Fibroblast of lung (primary cell): ENCODE results near the gene SERPINB3. TPM values are rescaled to one million over a fixed set of nuclear protein-coding genes. Genes with fewer than 3 reads are reported as not detected.
"Not testable (repeated sequence)": the region's sequence is repeated elsewhere in the genome, so short reads cannot be mapped to it uniquely, and the experiment has no call there.

Source experiments
- DNase-seq, 2 donors: peaks; one replicate each; pipeline versions ENCODE4 v3.0.0 to v3.0.0-alpha.2; 2010; ENCODE audit warnings: low read depth in 2 of 2
- H2AFZ ChIP-seq: 2 replicates; pipeline ENCODE4 v1.5.1; 2012; ENCODE audit warnings: low read length, control low read depth, inconsistent platforms
- H3K27ac ChIP-seq: 2 replicates; pipeline ENCODE4 v1.5.1; 2011; ENCODE audit warnings: low read length, control low read depth; ENCODE audit not compliant: insufficient read depth
- H3K27me3 ChIP-seq: 2 replicates; pipeline ENCODE4 v1.5.1; 2011; ENCODE audit warnings: mild to moderate bottlenecking, low read length; ENCODE audit not compliant: control insufficient read depth, insufficient read depth
- H3K36me3 ChIP-seq: 2 replicates; pipeline ENCODE4 v1.5.1; 2011; ENCODE audit warnings: low read length; ENCODE audit not compliant: control insufficient read depth, insufficient read depth
- H3K4me1 ChIP-seq: 2 replicates; pipeline ENCODE4 v1.5.1; 2011; ENCODE audit warnings: low read length; ENCODE audit not compliant: control insufficient read depth, insufficient read depth; ENCODE audit errors: extremely low read depth
- H3K4me2 ChIP-seq: 2 replicates; pipeline ENCODE4 v1.5.1; 2011; ENCODE audit warnings: low read length, control low read depth; ENCODE audit not compliant: insufficient read depth; ENCODE audit errors: extremely low read depth
- H3K4me3 ChIP-seq, 4 experiments: fragments of 200-600 bp in 1 of 4; sonication (generic) in 1 of 4; replicated peaks in 1 of 4; 2 replicates each; pipeline ENCODE4 v1.5.1; 2011 to 2016; ENCODE audit warnings: low read length in 4 of 4, low read depth in 3 of 4, mild to moderate bottlenecking in 3 of 4, control low read depth in 2 of 4, inconsistent platforms in 1 of 4, mixed read lengths in 1 of 4; ENCODE audit not compliant: insufficient read depth in 1 of 4; ENCODE audit errors: control extremely low read depth in 1 of 4
- H3K79me2 ChIP-seq: 2 replicates; pipeline ENCODE4 v1.5.1; 2012; ENCODE audit warnings: mild to moderate bottlenecking, low read length, inconsistent platforms; ENCODE audit not compliant: control insufficient read depth, insufficient read depth
- H3K9ac ChIP-seq: 2 replicates; pipeline ENCODE4 v1.5.1; 2011; ENCODE audit warnings: mild to moderate bottlenecking, low read length, control low read depth; ENCODE audit not compliant: insufficient read depth
- H3K9me3 ChIP-seq: 2 replicates; pipeline ENCODE4 v1.5.1; 2012; ENCODE audit warnings: low read depth, low read length; ENCODE audit not compliant: control insufficient read depth, insufficient read depth
- H4K20me1 ChIP-seq: 2 replicates; pipeline ENCODE4 v1.5.1; 2011; ENCODE audit warnings: low read length; ENCODE audit not compliant: control insufficient read depth, insufficient read depth; ENCODE audit errors: extremely low read depth
- CTCF ChIP-seq, 2 donors: IDR thresholded peaks in 1 of 2; conservative IDR thresholded peaks in 1 of 2; 1 replicate in 1 of 2; 2 replicates in 1 of 2; pipeline ENCODE4 v1.5.1; 2011 to 2012; ENCODE audit warnings: low read length in 2 of 2, control low read depth in 1 of 2, inconsistent platforms in 1 of 2, low read depth in 1 of 2, mild to moderate bottlenecking in 1 of 2
- EZH2 ChIP-seq: IDR thresholded peaks from 2 replicates; pipeline ENCODE4 v1.5.1; 2012; ENCODE audit warnings: low read length, control low read depth, mild to moderate bottlenecking; ENCODE audit errors: missing control alignments
- polyA plus RNA-seq, 2 donors: library from polyadenylated mRNA; depleted of rRNA in 1 of 2; stranded (reverse) in 1 of 2; unstranded in 1 of 2; fragments of >200 nt; gene quantifications; 2 replicates each; pipeline ENCODE4 v1.2.1, GENCODE V29; 2011 to 2012; ENCODE audit warnings: missing spikeins in 1 of 2
- total RNA-seq: library from RNA; depleted of rRNA; stranded (reverse); fragments of >200 nt; gene quantifications from 2 replicates; pipeline ENCODE4 v1.2.1, GENCODE V29; 2014

Gene SERPINB3
- total and polyA plus RNA-seq, 2 donors (not counting 1 experiment from before 2014, with no cell fraction given) = not detected

- H3K9me3 ChIP-seq, H3K27me3 ChIP-seq, H3K4me2 ChIP-seq, DNase-seq, H3K4me3 ChIP-seq, H3K27ac ChIP-seq, H3K36me3 ChIP-seq, H3K9ac ChIP-seq, H3K4me1 ChIP-seq, H3K79me2 ChIP-seq, H2AFZ ChIP-seq, H4K20me1 ChIP-seq: not testable (repeated sequence)
These were observed 18.9 kb downstream of the SERPINB3 start for GRCh38 chr18:63642668-63643356.

- DNase-seq, H3K4me1 ChIP-seq, H3K27ac ChIP-seq, H3K4me2 ChIP-seq, H3K9ac ChIP-seq, H4K20me1 ChIP-seq, H3K79me2 ChIP-seq, H3K9me3 ChIP-seq, H3K27me3 ChIP-seq, H3K36me3 ChIP-seq, H3K4me3 ChIP-seq, H2AFZ ChIP-seq: not testable (repeated sequence)
These were observed 20.5 kb downstream of the SERPINB3 start for GRCh38 chr18:63641157-63641680.

DNA sequence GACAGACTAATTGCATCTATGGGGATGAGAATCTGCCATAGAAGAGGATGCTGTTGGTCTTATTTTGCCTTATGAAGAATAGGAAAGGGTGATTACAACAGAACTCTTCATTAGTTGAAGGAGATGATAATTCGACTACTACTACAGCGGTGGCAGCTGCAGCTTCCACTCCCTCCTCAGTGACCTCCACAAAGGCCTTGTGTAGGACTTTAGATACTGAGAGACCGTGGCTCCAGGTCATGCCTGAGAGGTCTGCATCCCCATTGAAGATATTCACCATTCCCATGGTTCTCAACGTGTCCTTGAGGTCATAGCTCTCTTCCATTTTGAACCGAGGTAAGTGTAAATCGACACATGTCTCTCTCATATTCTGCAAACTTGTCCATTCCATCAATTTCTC lies 24.0 kb downstream of the SERPINB3 start:
- Histone ChIP-seq H3K4me3 (no peak overlapping the region), H3K27me3 (no peaks in the 10 kb centered on the region), H4K20me1 (no peaks in the 10 kb centered on the region), H3K4me1 (no peaks in the 10 kb centered on the region), H3K79me2 (no peaks in the 10 kb centered on the region), H3K9me3 (no peaks in the 10 kb centered on the region), H3K36me3 (no peaks in the 10 kb centered on the region), H3K9ac (no peak overlapping the region), H3K4me2 (no peak overlapping the region), H3K27ac (no peak overlapping the region), H2AFZ (no peak overlapping the region)
- no peak for DNase-seq
- TF ChIP-seq CTCF (conservative IDR thresholded peaks at IDR 0.05 in 1 of 2, IDR thresholded peaks at IDR 0.05 in 1 of 2; ENCODE audit: low read depth in 1 of 2, low read length in 2 of 2) = no peak
- no peak for TF ChIP-seq EZH2

DNA sequence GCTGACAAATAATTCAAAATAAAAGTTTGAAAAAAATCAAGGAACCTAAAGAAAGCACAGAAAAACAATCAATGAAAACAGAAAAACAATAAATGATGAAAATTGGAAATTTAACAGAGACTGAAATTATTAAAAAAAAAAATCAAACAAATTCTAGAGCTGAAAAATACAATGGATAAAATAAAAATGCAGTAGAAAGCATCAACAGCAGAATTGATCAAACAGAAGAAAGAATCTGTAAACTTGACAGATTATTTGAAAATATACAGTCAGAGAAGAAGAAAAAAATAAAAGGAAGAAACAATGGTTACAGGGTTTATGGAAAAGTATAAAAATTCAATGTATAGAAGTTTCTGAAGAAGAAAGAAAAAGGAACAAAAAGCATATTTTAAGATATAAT lies 33.9 kb downstream of the SERPINB3 start:
- H3K27me3 ChIP-seq = no peaks in the 10 kb centered on the region
- no peak overlapping the region for H3K9ac ChIP-seq
- no peaks in the 10 kb centered on the region for H3K36me3 ChIP-seq
- no peak for TF ChIP-seq CTCF (conservative IDR thresholded peaks at IDR 0.05 in 1 of 2, IDR thresholded peaks at IDR 0.05 in 1 of 2; ENCODE audit: low read depth in 1 of 2, low read length in 2 of 2)
- no peak for TF ChIP-seq EZH2
- no peaks in the 10 kb centered on the region for H4K20me1 ChIP-seq
- no peak overlapping the region for H2AFZ ChIP-seq
- no peak for DNase-seq
- no peak overlapping the region for H3K4me2 ChIP-seq
- no peaks in the 10 kb centered on the region for H3K9me3 ChIP-seq
- no peak overlapping the region for H3K27ac ChIP-seq
- H3K4me3 ChIP-seq = no peak overlapping the region
- no peaks in the 10 kb centered on the region for H3K79me2 ChIP-seq
- H3K4me1 ChIP-seq = no peaks in the 10 kb centered on the region
